GM13977 (cell line): Measurements from ENCODE around the gene PRRC2C.

Source experiments
- DNase-seq: peaks from one replicate; pipeline ENCODE4 v3.0.0; 2012; ENCODE audit warnings: low spot score
- CTCF ChIP-seq: IDR thresholded peaks from 2 replicates; pipeline ENCODE4 v1.5.1; 2012; ENCODE audit warnings: mild to moderate bottlenecking, control low read depth; ENCODE audit not compliant: insufficient read depth; ENCODE audit errors: extremely low read depth, missing control alignments
- in situ Hi-C: fragments of 300-500 bp; cut with MboI; formaldehyde crosslinking; loops from one replicate; pipeline ENCODE4 v1.12.0; 2022; ENCODE audit warnings: low sequenced_read_pairs, low pct_unique_long_range_greater_than_20kb, mixed read lengths, inconsistent platforms; ENCODE audit not compliant: unreplicated experiment

Gene PRRC2C

GRCh38 chr1:171477804-171478203, 7.5 kb upstream of the PRRC2C start:
- no peak for DNase-seq
- in situ Hi-C loops = no loop called here
- TF ChIP-seq CTCF = no peak

- in situ Hi-C loops = no loop called here
- no peak for TF ChIP-seq CTCF
- DNase-seq = no peak
These were observed 5.3 kb upstream of the PRRC2C start for GRCh38 chr1:171480035-171480434.

GRCh38 chr1:171484760-171485374, 463 bp upstream of the PRRC2C start:
- in situ Hi-C loops = no loop called here
- TF ChIP-seq CTCF = no peak
- DNase-seq = peak; percentile 55

GRCh38 chr1:171486048-171486519, 754 bp downstream of the PRRC2C start:
- no peak for TF ChIP-seq CTCF
- in situ Hi-C loops = no loop called here
- DNase-seq = peak; percentile 40

GRCh38 chr1:171487038-171487437, 1.7 kb downstream of the PRRC2C start:
- in situ Hi-C loops = no loop called here
- no peak for DNase-seq
- no peak for TF ChIP-seq CTCF

GRCh38 chr1:171488190-171488929, 3.0 kb downstream of the PRRC2C start:
- no peak for TF ChIP-seq CTCF
- DNase-seq = no peak
- in situ Hi-C loops = no loop called here
